Mucosa of stomach (tissue), 1 donor: ENCODE measurements around the gene ITPKB.
"Not testable (repeated sequence)": the region's sequence is repeated elsewhere in the genome, so short reads cannot be mapped to it uniquely, and the experiment has no call there.

Source experiments
- H3K27me3 ChIP-seq: one replicate; pipeline ENCODE4 v1.7.0; 2013; ENCODE audit warnings: mild to moderate bottlenecking, low read length; ENCODE audit not compliant: control insufficient read depth, insufficient read depth
- H3K36me3 ChIP-seq: one replicate; pipeline ENCODE4 v1.7.0; 2013; ENCODE audit warnings: low read length; ENCODE audit not compliant: control insufficient read depth, insufficient read depth
- H3K4me1 ChIP-seq: one replicate; pipeline ENCODE4 v1.7.0; 2013; ENCODE audit warnings: mild to moderate bottlenecking, low read length; ENCODE audit not compliant: control insufficient read depth, insufficient read depth
- H3K4me3 ChIP-seq: one replicate; pipeline ENCODE4 v1.7.0; 2013; ENCODE audit warnings: low read length
- H3K9ac ChIP-seq: one replicate; pipeline ENCODE4 v1.7.0; 2013; ENCODE audit warnings: mild to moderate bottlenecking, low read length, moderate library complexity
- H3K9me3 ChIP-seq: one replicate; pipeline ENCODE4 v1.7.0; 2013; ENCODE audit warnings: mild to moderate bottlenecking, low read length, moderate library complexity; ENCODE audit not compliant: control insufficient read depth
- donor health status: Pancreatic carcinoma.

ITPKB gene

GRCh38 chr1:226617719-226618118 lies 121.4 kb downstream of the ITPKB start:
- H3K9me3 ChIP-seq, H3K4me1 ChIP-seq, H3K36me3 ChIP-seq, H3K4me3 ChIP-seq, H3K9ac ChIP-seq, H3K27me3 ChIP-seq: not testable (repeated sequence)

DNA sequence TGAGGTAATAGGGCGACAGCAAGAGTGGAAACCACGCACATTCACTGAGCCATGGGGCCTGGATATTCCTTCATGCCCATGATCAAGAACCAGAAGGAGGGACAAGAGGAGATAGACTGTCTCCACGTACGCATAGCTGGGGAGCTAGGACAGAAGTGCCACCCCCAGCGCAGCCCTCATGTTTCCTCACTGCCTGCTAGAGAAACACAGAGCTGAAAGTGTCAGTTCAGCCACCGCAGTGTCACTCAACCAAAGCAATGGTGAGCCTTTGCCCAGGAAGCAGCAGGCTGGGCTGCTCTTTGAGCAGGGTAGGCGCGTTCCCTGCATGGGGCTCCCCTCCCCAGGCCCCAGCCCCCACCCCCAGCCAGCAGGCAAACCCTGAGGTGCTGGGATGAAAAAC lies 122.0 kb downstream of the ITPKB start:
- Histone ChIP-seq H3K9me3 (no peaks in the 10 kb centered on the region), H3K36me3 (no peaks in the 10 kb centered on the region), H3K27me3 (no peaks in the 10 kb centered on the region), H3K4me1 (no peaks in the 10 kb centered on the region), H3K9ac (no peak overlapping the region), H3K4me3 (no peak overlapping the region)

DNA sequence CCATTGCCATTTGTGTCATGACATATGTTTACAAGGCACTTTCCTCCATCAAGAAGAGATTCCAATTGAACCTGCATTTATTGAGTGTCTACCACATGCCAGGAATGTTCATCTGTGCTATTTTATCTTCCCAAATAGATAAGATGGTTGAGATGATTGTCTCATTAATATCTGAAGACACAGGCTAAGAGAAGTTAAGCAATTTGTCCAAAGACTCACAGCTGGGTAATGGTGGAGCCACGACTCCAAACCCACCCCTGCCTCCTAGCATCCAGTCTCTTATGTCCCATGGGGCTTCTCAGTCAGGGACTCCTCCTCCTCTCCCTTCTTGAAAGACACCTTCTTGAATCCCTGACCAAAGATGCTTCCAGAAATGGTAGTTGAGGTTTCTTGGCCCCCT lies 122.4 kb downstream of the ITPKB start:
- Histone ChIP-seq H3K27me3 (no peaks in the 10 kb centered on the region), H3K4me3 (no peak overlapping the region), H3K36me3 (no peaks in the 10 kb centered on the region), H3K4me1 (no peaks in the 10 kb centered on the region), H3K9ac (no peak overlapping the region), H3K9me3 (no peaks in the 10 kb centered on the region)

GRCh38 chr1:226615876-226616275 lies 123.2 kb downstream of the ITPKB start:
- Histone ChIP-seq H3K4me1 (no peaks in the 10 kb centered on the region), H3K9ac (no peak overlapping the region), H3K9me3 (no peaks in the 10 kb centered on the region), H3K27me3 (no peaks in the 10 kb centered on the region), H3K36me3 (no peaks in the 10 kb centered on the region), H3K4me3 (no peak overlapping the region)

DNA sequence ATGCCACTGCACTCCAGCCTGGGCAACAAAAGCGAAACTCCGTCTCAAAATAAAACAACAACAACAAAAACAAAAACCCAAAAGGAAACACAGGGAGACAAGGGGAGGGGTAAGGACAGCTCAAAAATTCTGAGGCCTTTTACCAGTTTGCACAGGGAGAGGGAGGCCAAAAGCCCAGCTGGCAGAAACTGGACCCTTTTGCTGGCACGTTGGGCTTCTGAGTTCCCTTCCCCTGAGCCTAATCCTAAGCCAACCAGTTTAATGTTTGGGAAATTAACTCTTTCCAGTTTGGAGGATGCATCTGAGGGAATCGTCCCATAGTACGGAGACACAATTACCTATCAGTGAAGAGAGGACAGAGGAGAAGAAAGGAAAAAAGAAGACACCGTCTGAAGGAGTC lies 127.1 kb downstream of the ITPKB start:
- H3K4me1 ChIP-seq, H3K36me3 ChIP-seq, H3K9ac ChIP-seq, H3K9me3 ChIP-seq, H3K4me3 ChIP-seq, H3K27me3 ChIP-seq: not testable (repeated sequence)

GRCh38 chr1:226611301-226611700 lies 127.8 kb downstream of the ITPKB start:
- no peaks in the 10 kb centered on the region for H3K9me3 ChIP-seq
- no peak overlapping the region for H3K4me3 ChIP-seq
- no peak overlapping the region for H3K9ac ChIP-seq
- no peaks in the 10 kb centered on the region for H3K36me3 ChIP-seq
- no peaks in the 10 kb centered on the region for H3K4me1 ChIP-seq
- H3K27me3 ChIP-seq = peaks cover 9% of the 10 kb centered on the region

DNA sequence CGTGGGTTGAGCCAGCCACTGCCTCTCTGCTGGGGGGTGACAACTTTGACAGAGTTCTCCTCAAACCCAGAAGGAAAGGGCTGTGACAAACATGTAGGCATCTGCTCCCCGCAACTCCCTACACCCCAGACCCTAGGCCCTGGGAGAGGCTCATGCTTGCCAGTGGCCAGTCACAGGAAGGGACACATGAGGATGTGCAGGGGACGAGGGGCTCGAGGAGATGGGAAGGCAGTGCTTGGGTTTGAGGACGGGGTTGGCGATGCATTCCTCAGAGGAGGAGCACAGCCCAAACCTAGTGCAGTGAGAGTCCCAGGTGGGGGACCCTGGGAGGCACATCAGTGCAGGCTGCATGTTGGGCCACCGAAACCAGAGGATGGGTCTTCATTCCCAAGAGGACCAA lies 128.4 kb downstream of the ITPKB start:
- Histone ChIP-seq H3K9ac (no peak overlapping the region), H3K4me3 (no peak overlapping the region), H3K36me3 (no peaks in the 10 kb centered on the region), H3K27me3 (peaks cover 9% of the 10 kb centered on the region), H3K4me1 (no peaks in the 10 kb centered on the region), H3K9me3 (no peaks in the 10 kb centered on the region)

DNA sequence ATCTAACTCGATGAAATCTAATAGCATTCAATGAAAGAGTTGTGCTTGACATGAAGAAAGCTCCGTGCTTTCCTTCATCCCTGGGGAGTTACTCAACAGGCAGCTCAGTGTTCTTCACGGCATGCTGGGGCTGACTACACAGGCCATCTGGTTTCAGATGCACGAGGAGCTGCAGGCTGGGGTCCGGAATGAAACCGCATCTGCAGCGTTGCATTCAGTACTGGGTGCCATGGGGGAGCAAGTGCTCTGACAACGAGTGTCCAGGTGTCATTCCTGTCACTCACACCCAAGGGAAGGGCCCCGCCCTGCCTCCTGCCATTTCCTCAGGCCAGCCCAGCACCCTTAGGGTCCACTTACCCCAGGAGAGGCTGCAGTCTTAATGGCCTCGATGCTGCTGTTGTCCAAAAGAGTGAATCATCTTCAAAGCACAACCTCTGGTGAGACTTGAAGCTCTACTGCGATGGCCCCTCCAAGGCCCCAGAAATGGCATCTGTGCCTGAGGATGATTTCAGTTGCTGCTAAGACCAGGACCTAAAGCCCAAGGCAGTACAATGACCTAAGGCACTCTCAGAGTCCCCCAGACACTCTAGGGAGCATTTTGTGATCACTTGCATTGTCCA lies 129.1 kb downstream of the ITPKB start:
- Histone ChIP-seq H3K4me3 (no peak overlapping the region), H3K4me1 (no peaks in the 10 kb centered on the region), H3K9ac (no peak overlapping the region), H3K36me3 (no peaks in the 10 kb centered on the region), H3K9me3 (no peaks in the 10 kb centered on the region), H3K27me3 (peaks cover 9% of the 10 kb centered on the region)

DNA sequence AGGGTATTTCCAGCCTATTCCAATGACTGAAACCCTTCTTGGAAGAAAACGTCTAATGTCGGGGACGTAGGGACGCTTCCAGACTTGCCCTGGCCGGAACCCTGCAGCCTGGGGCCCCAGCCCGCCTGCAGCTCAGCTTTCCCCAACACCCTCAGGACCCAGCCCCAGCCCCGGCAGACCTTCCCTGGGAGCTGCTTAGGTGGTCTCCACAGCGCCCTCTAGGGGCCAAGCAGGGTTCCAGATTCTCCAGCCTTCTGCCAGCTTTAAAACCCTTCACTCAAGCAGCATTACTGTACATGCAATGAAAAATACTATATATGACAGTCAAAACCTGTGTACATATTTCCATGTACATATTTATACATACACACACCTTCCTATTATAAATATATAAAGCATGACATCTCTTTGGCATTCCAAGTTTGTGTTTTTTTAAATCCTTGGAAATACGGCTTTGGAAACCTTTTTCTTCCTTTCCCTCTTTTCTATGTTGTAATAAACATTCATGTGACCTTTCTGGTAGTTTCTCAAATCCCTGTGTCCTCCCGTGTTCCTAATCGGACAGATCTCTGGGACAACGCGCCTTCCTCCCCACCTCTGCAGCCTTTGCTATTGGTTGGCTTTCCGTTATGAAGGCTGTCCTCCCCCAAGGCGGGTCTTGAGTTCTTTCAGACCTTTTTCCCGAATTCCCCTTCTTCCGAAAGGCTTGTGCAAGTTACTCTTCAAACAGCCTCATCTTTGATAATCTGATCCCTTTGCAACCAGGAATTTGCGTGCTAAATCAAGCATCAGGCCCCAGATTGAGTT lies 130.2 kb downstream of the ITPKB start:
- H3K9ac ChIP-seq = no peak overlapping the region
- no peaks in the 10 kb centered on the region for H3K9me3 ChIP-seq
- H3K36me3 ChIP-seq = no peaks in the 10 kb centered on the region

GRCh38 chr1:226607821-226608220 lies 131.3 kb downstream of the ITPKB start:
- Histone ChIP-seq H3K27me3 (peaks cover 9% of the 10 kb centered on the region), H3K9me3 (no peaks in the 10 kb centered on the region), H3K36me3 (no peaks in the 10 kb centered on the region), H3K9ac (no peak overlapping the region), H3K4me3 (no peak overlapping the region), H3K4me1 (peaks cover 4% of the 10 kb centered on the region)

More for the DNA sequence above, 130.2 kb downstream of the ITPKB start:
- no peak overlapping the region for H3K4me3 ChIP-seq
- H3K27me3 ChIP-seq = peaks cover 9% of the 10 kb centered on the region
- no peaks in the 10 kb centered on the region for H3K4me1 ChIP-seq

- H3K4me1 ChIP-seq = peaks cover 4% of the 10 kb centered on the region
These were observed 131.8 kb downstream of the ITPKB start for GRCh38 chr1:226607268-226607660.

DNA sequence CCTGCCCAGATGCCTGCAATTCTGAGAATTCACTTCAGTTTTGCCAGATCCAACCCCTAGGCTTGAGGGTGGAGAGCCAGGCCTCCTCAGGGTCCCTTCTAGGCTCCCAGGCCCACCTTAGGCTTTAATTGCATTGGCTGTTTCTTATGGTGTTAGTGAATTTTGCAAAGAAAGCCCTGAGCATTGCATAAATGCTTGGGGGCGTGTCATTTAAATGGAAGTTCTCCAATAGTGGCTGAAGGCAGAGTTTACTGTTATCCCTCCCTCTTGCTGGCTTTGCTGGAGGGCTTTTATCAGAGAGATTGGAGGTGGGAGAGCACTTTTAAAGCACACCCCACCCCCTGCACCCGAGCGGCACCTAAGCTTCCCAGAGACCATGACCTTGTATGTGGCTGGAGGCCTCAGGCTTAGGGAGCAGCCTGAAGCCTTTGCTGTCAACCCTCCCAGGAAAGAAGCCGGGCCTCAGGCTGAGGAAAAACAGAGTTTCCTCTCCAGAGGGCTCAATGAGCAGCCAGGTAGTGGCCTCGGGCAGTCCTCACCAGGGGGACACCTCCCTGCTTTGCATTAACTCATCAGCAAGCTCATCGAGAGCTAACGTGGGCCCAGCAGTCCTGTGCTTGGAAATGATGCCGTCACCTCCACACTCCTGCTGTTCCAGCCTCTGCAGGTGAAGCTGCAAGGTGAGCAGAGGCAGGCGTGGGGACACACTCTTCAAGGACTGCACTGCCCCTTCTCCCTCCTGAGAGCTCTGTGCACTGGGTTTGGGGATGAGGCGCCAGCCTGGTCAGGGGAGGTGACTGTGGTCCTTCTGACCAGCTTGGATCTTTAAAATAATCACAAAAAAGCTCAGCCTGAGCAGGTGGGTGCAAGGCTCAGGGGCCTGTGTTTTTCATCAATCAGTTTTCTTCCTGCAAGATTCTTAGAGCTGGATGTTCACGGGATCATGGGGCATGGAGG lies 132.5 kb downstream of the ITPKB start:
- no peak overlapping the region for H3K4me3 ChIP-seq
- H3K27me3 ChIP-seq = peaks cover 9% of the 10 kb centered on the region
- H3K4me1 ChIP-seq = peaks cover 7% of the 10 kb centered on the region
- no peak overlapping the region for H3K9ac ChIP-seq
- no peaks in the 10 kb centered on the region for H3K36me3 ChIP-seq
- no peaks in the 10 kb centered on the region for H3K9me3 ChIP-seq

More at GRCh38 chr1:226607268-226607660, 131.8 kb downstream of the ITPKB start:
- no peak overlapping the region for H3K4me3 ChIP-seq
- H3K36me3 ChIP-seq = no peaks in the 10 kb centered on the region
- no peak overlapping the region for H3K9ac ChIP-seq
- peaks cover 9% of the 10 kb centered on the region for H3K27me3 ChIP-seq
- H3K9me3 ChIP-seq = no peaks in the 10 kb centered on the region
